ENCODE measurements around the gene TBKBP1.

Gene TBKBP1

DNA sequence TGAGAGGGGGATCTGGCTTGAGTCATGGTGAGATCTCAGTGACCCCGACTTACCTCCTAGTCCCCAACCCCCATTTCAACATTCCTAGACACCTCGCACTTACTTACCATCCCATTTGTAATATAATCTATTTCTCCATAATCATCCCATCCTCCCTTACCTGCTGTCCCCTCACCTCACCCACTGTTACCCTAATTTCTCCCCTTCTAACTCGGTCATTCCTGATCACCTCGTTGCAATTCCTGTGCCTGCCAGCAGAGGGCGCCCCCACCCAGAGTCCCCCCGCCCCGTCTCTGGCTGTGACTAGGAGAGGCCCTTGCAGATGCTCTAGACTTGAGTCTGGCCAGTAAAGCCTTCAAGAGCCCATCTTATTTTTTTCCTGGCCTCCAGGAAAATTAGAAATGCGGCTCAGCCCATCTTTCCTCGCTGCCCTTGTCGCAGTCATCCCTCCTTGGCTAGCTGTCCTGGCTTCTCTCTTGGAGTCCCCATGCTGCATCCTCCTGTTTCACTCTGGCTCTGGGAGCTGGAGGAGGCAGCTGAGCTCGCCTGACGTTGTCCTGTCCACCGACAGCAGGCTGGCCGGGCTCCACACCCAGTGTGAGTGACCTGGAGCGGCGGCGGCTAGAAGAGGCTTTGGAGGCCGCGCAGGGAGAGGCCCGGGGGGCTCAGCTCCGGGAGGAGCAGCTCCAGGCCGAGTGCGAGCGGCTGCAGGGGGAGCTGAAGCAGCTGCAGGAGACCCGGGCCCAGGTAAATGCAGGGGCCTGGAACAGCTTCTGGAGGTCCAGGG lies 5.0 kb downstream of the TBKBP1 start:
- DNase-seq, result peak; percentile 87

DNA sequence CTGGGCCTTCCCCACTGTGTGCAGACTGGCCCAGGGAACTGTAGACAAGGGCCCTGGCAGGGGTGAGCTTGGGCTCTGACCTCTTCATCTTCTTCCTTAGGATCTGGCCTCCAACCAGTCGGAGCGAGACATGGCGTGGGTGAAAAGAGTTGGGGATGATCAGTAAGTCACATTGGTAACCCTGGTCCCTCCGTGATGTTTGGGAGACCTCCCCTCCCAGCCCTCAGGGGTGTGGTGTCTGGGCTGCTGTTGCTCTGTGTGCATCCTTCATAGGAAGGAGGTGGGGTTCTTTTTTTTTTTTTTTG lies 5.5 kb downstream of the TBKBP1 start:
- no peak for DNase-seq

DNA sequence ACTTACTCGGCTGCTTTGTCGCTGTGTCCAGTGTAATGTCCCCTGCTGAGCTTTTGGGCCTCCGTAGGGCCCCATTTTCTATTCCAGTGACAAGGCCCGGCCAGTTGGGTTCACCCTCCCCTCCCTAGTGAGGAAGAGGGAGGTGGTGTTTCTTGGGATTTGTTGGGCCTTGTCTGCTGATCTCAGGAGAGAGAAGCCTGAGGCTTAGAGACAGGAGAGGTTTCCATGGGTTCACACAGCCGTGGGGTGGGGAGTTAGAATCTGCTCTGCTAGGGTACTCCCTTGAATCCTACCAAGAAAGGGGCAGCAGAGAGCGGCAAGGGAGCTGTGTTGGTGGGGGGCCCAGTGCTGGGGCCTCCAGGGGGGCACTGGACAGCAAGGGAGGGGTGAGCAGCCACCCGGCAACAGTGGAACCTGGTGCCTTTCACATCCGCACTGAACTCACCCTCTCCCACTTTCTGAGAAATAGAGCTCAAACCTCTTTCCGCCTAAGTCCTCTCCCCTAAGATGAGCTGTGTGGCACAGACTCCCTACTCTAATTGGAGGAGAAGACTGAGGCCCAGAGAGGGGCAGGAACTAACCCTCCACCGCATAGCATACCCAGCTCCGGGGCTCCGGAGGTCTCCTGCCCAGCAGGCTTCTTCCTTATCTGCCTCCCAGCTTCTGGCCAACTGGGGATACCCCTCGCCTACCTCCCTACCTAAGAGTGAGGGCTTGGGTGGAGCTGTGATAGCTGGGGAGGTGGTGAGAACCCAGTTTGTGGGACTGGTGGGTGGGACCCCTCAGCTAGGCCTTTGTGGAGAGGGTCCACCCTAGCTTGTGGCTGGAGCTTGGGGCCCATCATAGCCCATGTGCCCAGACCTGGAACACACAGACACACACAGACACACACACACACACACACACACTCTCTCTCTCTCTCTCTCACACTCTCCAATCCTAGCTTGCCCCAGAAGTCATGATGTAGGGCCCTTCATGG lies 6.8 kb downstream of the TBKBP1 start:
- peak; percentile 82 for DNase-seq

DNA sequence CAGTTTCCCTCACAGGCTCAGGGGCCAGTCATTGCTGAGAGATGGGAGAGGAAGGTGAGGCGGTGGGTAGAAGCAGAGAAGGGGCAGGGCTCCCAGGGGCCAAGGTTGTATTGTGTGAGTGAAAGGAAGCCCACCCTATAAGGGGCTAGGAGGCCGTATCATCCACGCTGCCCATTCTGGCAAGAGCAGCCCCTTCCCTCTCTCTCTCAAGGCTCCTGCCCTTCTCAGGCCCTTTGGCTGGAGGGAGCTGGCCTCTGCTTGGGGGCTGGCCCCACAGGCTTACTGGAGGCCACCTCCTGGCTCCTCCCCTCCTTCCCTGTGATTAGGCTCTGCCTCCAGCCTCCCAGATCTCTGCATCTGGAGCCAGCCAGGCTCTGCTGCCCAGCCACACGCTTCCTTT lies 7.6 kb downstream of the TBKBP1 start:
- no peak for DNase-seq

DNA sequence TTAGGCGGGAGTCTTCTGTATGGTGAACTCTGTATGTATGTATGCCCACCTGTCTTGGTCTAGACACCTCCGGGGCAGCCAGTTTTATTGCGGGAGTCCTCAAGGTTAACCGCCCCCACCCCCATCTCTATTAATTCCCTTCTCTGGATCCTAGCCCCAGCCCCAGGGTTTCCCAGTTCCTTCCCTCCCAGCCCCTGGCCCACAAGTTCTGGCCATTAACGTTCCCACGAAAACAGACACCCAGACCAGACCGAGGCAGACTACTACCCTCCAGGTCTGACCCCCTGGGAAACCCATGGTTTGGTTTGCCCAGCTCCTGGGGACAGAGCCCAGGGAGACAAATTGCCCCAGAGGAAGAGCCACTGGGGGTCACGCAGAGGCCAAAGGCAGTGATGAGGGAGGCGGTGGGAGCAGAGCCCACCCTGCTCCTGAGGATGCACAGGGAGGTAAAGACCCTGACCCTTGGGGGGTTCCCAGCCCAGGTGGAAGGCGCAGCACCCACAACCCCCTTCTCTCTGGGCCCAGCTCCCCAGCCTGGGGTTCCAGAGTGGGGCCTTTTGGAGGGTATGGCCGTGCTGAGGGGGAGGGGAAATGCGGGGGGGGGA lies 8.5 kb downstream of the TBKBP1 start:
- no peak for DNase-seq

DNA sequence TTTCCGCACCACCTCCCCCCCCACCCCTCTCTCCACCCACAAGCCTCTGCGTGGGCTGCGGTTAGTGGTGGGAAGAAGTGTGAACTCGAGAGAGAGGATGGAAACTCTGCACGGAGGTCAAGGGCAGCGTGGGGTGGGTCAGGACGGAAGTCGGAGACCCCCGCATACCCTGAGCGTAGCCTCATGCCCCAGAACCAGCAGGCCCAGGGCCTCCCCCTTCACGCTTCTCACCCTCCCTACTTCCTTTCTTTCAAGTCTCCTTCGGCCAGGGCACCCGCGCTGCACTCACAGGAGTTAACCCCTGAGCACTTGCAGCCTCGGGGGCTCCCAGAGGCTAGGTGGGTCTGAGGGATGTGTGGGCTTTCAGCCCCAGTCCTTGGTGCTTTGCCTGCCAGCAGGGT lies 9.2 kb downstream of the TBKBP1 start:
- peak; percentile 71 for DNase-seq

DNA sequence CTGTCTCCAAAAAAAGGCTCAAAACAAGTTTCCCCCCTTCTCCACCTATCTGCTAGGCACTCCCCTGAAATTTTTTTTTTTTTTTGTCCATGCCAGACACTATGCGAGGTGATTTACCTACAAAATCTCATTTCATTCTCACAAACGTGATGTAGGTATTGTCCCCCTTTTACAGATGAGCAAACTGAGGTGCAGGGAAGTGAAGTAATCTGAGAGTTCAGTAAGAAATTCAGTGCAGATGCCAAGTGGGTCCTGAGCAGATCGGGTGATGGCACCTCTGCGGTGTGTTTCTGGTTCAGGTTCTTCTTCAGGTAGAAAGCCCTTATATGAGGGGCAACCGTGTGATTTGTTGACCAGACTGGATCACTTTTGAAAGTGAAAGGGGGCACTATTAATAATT lies 9.7 kb downstream of the TBKBP1 start:
- DNase-seq, result no peak

DNA sequence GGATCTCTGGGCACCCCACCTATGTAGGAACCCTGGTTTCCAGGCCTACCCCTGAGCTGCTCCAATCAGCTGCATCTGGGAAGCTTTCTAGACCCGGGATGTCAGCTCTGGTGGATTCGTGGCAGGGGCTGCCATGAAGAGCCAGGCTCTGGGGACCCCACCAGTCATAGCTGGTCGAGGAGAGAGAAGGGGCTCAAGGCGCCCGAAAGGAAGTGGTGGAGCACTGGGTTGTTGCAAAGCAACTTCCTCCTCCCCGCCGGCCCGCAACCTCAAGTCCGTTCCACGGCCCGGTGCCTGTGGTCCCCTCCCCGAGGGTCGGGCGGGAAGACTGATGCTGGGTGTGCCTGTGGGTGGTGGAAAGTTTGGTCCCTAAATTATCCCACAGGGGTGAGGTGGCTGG lies 10.2 kb downstream of the TBKBP1 start:
- peak; percentile 55 for DNase-seq

DNA sequence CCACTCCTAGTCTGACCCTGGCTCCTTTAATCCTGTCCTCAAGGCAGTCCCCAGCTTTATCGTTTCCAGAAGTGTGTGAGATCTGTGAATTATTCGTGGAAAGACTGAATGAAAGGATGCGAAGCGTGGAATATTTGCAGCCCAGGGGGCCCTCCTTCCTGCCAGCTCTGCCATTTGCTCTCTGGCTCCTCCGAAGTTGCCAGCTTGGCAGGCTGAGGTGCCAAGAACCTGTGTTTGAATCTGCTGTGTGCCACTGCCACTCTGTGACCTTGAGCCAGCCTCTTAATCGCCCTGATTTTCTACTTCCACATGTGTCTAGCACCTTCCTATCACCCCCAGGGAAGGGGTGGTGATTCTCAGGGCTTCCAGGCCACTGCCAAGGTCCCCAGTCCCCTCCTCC lies 10.8 kb downstream of the TBKBP1 start:
- no peak for DNase-seq

DNA sequence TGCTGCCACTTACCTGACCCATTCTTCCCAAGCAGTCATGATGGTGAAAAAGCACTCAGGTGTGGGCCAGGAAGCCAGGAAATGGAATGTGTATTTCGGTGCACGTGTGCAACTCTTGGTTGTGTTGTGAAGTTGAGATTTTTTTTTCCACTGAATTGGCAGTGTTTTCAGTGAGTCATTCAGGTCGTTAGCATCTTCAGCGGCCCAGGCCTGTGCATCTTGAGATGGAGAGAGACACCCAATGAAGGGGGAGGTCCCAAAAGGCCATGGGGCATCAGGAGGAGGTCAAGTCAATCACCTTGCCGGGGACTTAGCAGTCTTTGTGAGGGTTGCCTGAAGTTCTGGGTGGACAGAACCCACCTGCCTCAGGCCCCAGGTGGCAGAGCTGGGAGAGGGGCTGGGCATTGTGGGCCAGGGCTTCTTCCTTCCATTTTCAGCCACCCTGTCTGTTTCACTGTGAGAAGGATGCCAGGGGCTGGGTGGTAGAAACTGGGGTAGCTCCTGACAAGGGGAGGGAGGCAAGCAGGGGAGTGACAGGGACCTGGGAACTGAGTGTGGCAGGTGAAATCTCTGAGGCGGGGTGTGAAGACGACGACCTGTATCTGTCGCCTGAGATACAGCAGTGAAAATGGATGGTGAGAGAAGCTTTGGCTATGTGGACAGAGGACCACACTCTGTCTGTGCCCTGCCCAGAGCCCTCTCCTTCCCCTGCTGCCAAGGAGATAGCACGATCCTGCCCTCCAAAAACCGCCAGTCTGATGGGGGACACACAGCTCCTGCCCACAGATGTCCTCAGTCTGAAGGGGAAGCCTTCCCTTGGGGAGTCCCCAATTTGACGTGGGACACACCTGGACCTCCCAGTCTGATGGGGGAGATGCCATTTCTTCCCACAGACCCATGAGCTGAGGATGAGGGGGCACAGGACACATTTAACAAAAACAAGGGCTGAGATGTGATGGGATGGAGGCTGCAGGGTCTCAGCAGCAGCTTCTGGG lies 11.9 kb downstream of the TBKBP1 start:
- DNase-seq, result peak; percentile 88

DNA sequence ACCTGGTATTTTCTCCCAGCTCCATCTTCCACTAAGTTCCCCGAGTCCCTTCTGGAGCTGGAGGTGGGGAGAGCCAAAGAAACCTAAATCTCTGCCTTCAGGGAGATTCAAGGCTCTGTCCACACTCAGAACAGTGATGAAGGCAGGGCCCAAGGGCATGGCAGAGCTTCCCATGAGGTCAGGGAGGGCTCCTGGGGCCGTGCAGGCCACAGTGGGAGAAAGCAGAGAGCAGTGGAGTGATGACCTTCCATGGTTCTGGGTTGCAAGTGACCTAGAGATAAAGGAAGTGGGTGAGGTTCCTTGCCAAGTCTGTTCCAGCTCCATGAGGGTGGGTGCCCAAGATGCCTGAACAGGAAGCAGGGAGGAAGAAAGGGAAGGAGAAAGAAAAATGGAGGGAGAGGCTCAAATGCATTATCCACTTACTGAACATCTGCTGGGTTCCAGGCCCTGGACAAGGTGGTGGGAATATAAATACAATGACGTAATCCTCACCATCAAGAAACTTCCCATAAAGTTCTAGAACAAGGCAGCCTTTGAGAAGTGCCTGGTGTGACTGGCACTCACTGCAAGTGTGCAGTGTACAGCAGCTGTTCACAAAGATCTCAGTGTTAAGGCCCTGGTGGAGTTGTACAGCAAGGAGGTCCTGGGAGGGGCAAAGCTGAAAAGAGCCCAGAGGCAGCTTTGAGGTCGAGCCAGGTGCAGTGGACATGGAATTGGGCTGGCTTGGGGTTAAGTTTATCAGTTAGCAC lies 13.3 kb downstream of the TBKBP1 start:
- DNase-seq, result no peak

DNA sequence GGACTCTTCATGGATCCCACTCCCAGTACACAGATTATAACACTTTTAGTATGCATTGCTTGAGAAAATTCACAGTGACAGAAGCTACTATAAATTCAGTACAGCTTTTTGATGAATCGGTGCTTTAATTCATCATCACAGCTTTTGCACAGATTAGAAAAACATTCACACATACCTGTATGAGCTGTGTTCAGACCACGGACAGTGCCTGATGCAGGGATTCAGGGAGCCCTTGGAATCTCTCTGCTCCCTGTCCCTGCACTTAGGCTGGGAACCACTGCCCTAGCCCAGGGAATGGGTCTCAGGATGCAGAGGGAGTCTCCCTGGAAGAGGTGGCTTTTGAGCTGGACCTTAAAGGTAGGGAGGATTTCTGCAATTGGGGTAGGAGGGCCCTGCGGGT lies 13.9 kb downstream of the TBKBP1 start:
- DNase-seq, result no peak

DNA sequence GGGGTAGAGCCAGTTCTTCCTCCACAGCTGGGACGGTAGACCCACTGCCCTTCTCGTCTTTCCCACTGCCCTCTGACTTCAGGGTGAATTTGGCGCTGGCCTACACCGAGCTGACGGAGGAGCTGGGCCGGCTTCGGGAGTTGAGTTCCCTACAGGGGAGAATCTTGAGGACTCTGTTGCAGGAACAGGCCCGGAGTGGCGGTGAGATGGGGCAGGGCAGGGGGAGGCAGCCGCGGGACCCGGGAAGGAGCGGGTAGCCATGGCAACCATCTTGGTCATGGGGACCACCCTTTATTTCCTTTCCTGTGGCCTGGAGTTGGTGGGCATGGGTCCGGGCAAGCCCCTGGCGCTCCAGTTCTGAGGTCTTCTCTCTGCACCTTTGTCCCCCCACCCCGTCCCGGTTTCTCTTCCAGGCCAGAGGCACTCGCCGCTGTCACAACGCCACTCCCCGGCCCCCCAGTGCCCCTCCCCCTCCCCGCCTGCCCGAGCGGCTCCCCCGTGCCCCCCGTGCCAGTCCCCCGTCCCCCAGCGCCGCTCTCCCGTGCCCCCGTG lies 14.4 kb downstream of the TBKBP1 start:
- no peak for DNase-seq

DNA sequence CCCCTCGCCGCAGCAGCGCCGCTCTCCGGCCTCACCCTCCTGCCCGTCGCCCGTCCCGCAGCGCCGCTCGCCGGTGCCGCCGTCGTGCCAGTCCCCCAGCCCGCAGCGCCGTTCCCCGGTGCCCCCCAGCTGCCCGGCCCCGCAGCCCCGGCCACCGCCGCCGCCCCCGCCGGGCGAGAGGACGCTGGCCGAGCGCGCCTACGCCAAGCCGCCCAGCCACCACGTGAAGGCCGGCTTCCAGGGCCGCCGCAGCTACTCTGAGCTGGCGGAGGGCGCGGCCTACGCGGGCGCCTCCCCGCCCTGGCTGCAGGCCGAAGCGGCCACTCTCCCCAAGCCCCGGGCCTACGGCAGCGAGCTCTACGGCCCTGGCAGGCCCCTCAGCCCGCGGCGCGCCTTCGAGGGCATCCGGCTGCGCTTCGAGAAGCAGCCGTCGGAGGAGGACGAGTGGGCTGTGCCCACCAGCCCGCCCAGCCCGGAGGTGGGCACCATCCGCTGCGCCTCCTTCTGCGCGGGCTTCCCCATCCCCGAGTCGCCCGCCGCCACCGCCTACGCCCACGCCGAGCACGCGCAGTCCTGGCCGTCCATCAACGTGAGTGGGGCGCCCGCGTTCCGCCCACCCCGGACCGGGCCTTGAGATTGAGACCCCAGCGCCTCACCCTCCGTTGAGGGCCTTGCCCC lies 15.0 kb downstream of the TBKBP1 start:
- DNase-seq, result no peak

DNA sequence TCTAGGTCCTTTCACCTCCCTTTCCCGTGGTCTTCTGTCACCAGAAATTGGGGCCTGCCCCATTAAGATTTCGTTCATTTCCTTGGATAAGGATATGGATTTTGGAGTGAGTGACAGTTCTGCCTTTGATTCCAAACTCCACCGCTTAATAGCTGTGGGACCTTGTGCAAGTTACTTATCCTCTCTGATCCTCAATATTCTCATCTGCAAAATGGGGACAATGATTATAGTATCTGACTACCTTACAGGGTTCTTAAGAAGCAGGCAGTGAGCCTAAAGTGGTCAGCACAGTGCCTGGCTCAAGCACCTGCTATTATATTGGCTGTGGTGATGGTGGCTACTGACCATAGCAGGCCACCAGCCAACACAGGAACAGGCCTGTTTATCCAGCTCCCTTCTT lies 15.6 kb downstream of the TBKBP1 start:
- DNase-seq, result no peak

DNA sequence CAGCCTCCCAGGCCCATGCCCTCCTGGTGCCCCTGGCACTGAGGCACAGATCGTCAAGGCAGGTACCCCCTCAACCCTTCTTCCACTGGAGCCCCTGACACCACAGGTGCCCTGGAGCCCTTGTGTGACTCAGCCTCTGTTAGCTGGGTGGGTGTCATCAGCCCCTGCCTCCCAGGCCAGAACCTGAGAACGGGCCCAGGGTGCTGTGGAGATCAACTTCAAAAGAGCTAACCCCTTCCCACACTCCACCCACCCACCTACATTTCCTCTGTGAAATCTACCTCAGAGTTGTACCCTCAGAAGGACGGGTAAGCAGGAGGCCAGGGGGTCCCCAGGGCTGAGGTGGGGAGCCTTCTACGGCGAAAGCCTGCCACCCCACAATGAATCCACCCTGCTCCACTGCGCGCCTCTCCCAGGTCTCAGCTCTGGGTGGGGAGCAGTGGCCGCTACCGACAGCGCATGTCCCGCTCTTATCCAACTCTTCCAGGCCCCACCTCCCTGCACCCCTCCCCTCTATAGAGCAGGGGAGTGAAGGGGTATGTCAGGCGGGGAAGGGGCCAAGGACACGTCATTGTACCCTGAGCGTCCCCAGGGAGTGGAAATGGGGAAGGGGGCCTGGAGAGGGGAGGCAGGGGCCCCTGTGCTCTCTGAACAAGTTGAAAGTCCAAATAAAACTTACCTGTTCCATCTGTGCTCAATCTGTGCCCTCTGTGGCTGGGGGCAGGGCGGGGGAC lies 17.6 kb downstream of the TBKBP1 start:
- DNase-seq, result no peak

DNA sequence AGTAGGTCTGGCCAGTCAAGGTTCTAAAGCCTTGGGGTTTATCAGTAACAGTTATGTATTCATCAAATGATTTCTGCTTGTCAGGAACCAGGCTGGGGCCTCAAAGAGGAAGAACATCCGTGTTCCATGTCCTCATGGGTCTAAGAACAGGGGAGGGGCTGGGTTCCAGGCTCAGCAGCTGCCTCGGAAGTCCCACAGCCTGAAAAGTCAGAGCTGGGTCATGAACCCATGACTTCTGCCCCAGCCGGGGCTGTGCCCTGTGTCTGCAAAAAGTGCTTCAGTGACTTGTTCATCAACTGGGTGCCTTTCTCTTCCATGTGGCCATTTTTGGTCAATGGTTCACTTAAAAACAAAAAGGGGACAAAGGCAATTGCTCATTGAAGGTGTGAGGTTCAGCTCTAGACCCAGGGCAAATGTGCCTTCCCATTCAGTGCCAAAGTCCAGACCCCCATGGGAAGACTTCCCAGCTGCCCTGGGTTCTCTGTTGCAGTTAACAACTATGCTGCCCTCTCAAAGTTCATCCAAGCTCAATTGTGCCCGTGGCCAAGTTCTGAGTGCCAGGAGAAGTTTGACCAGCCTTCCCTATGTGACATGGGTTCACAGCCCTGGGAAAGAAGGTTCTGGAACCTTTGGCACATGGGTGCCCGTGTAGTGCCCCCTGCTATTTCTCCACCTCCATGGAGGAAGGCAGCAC lies 18.5 kb downstream of the TBKBP1 start:
- DNase-seq, result no peak

DNA sequence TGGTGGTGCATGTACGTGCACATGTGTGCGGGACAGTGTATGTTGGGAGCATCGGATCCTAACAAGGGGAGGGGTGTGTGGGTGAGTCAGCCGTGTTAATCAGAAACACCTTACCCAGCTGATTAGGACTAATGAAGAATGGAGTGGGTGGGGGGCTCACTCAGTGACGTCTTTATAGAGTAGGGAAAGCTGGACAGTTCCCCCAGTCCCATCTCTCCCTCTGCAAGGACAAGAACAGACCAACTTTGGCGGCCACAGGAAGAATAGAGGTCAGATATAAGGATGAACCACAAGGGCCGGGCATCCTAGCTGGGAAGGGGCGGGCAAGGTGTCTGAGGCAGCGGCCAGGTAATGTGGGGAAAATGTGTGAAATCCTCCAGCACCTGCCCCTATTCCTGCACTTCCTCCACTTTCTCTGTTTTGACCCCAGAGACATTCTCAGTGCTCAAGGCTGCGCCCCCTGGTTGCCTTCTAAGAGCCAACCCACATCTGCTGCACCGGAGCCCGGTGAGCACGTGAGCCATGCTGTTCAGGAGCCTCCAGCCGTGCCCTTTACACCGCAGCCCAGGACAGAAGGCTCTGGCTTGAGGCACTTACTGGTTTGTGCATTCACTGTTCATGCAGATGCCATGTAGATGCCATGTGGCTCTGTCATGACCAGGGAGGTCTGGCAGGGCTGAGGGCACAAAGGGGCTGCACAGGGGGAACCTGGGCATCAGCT lies 20.2 kb downstream of the TBKBP1 start:
- no peak for DNase-seq

All from activated CD4-positive, alpha-beta T cell treated with anti-CD3 and anti-CD28 coated beads, Interleukin-10, Interleukin-2, amounts not matched to agents 100 ng/mL and 50 ng/mL, durations not matched to agents 16 hours and 8 hours (primary cell).